GM12865 (cell line): ENCODE data around the gene ADARB2.
"Not testable (repeated sequence)": the region's sequence is repeated elsewhere in the genome, so short reads cannot be mapped to it uniquely, and the experiment has no call there.

Experiments used
- DNase-seq: peaks from one replicate; pipeline ENCODE4 v3.0.0; 2010; ENCODE audit warnings: low read depth
- H3K4me3 ChIP-seq: 2 replicates; pipeline ENCODE4 v1.5.1; 2011; ENCODE audit warnings: mild to moderate bottlenecking, low read depth, low read length, control low read depth
- TF ChIP-seq, protein P1 (sequence below): IDR thresholded peaks from 2 replicates; pipeline ENCODE4 v1.5.1; 2011; ENCODE audit warnings: low read length, control low read depth, low read depth, inconsistent platforms; ENCODE audit not compliant: insufficient read depth; ENCODE audit errors: missing control alignments

The ADARB2 gene

DNA sequence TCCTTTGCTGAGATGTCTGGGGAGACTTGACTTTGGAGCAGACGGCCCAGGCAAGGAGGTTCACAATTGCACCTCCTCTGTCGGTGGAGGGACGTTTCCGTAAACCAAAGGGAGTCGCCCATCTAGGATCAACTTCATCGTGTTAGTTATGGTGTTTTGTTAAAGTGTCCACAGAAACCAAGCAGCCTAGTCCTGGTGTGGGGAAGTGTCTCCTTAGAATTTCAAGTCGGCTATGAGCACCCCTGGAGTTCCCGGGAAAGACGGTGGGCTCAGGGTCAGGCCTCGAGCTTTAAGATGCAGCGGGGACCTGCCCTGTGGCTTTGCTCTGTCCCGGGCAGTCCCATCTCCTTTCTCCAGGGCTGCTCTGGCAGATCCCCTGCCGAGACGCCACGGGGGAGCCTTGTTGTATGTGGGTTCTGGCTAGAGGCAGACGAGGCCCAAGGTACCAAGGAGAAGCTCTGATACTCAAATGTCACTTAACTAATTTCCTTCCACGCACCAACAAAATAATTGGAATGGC is 319.2 kb downstream of the ADARB2 start:
- DNase-seq: no peak
- no peak overlapping the region for H3K4me3 ChIP-seq
- TF ChIP-seq, protein P1, sequence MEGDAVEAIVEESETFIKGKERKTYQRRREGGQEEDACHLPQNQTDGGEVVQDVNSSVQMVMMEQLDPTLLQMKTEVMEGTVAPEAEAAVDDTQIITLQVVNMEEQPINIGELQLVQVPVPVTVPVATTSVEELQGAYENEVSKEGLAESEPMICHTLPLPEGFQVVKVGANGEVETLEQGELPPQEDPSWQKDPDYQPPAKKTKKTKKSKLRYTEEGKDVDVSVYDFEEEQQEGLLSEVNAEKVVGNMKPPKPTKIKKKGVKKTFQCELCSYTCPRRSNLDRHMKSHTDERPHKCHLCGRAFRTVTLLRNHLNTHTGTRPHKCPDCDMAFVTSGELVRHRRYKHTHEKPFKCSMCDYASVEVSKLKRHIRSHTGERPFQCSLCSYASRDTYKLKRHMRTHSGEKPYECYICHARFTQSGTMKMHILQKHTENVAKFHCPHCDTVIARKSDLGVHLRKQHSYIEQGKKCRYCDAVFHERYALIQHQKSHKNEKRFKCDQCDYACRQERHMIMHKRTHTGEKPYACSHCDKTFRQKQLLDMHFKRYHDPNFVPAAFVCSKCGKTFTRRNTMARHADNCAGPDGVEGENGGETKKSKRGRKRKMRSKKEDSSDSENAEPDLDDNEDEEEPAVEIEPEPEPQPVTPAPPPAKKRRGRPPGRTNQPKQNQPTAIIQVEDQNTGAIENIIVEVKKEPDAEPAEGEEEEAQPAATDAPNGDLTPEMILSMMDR: no peak

DNA sequence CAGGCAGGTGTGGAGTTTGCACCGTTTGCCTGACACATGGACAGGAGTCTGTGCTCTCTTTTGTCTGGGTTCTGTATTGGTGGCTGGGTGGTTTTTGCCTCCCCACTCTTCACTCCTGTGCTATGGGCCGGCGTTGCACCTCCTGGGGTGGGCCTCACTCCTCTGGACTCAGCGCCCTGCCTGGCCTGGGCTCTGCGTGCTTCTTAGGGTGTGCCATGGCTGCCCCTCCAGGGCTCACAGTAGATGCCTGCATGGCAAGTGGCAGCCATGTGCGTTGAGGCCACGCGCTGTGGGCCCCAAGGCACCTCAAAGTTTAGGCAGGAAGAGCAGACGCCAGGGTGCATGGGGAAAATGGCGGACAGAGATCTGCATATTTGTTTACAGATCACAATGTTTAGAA is 319.8 kb downstream of the ADARB2 start:
- TF ChIP-seq, protein P1: no peak
- no peak overlapping the region for H3K4me3 ChIP-seq
- DNase-seq: no peak

DNA sequence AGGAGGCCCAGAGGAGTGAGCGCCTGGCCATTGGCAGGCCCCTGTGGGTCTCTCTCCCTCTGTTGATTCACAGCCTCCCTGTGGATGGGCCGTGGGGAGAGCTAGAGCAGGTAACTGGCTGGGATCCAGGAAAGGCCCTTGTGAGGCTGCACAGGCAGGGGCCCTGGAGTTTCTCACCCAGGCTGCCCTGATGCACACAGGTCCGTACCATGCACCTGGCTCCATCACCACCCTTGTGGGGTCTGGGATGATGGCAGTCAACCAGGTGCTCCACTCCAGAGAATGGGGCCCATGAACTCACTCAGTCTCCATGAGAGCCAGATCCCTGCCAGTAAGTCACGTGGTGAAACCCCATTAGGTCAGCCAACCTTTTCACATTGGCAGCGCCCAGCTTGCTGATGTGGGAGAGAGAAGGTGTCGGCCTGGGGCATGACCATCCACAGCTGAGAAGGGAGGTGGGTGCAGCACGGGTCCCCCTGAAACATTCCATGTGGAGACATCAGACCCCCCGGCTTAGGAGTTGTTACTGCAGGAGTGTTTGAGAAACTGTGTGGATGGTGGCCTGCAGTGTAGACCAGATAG is 320.8 kb downstream of the ADARB2 start:
- H3K4me3 ChIP-seq: no peak overlapping the region
- no peak for DNase-seq
- TF ChIP-seq, protein P1: no peak

DNA sequence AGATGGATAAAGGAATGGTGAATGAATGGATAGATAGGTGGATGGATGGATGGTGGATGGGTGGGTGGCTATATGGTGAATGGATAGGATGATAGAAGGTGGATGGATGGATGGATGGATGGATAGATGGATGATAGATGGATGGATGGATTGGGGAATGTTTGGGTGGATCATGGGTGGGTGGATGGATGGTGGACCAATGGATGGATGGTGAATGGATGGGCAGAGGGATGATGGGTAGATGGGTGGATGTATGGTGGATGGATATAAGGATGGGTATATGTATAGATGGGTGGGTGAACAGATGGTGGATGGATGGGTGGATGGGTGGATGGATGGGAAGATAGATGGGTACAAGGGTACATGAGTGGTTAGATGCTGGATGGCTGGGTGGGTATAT is 322.4 kb downstream of the ADARB2 start:
- TF ChIP-seq, protein P1: no peak

DNA sequence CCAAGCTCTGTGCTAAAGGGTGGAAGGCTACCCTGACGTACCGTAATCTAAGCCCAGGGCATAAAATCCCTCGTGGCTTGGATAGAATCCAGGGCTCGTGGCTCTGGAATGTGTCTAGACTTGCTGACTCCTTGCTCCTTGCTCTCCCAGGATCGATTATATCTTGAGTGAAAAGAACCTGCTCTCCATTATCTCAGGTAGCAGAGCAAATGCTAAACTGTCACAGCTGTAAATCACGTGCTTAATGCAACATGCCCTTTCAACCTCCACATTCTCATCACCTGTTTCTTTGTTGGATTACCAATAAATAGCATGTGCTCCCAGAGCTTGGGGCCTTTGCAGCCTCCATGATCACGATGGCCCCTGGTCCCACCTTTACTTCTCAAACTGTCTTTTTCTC is 323.0 kb downstream of the ADARB2 start:
- DNase-seq: not testable (repeated sequence)

More for the DNA sequence above, 322.4 kb downstream of the ADARB2 start:
- DNase-seq: no peak
- H3K4me3 ChIP-seq: no peak overlapping the region

DNA sequence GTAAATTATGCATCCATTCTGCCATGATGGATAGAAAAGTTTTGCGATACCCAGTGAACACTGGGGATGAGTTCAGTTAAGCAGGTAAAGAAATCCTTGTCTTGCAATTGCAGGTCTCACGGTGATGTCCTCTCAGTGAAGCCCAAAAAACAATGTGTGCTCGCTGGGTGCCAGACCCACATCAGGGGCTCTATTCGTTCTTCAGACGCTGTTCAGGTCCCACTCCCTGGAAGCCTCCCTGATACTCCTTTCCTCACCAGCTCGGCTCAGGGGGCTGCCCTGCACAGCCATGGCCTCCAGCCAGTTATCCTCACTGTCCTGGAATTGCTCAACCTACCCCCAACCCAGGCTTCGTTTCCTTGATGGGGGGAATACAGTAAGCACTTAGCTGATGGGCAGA is 323.5 kb downstream of the ADARB2 start:
- no peak for DNase-seq
- no peak overlapping the region for H3K4me3 ChIP-seq
- TF ChIP-seq, protein P1: no peak

More for the DNA sequence above, 323.0 kb downstream of the ADARB2 start:
- H3K4me3 ChIP-seq: not testable (repeated sequence)

DNA sequence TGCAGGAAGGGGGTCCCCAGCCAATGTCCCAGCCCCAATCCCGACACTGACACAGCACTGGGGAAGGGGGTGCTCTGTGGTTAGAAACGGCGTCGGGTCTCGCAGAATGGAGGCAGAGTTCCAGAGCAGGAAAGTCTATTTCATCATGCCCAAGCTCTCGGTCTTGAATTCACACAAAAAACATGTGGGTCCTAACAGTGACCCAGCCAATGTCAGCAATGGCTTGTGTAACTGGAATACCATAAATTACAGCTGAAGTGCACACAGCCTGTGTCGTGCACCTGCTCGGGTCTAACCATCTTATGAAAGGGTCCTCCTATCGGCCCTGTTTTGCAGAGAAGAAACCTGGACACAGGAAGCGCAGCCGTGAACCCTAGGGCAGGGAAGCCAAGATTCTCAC is 324.1 kb downstream of the ADARB2 start:
- TF ChIP-seq, protein P1: no peak
- H3K4me3 ChIP-seq: no peak overlapping the region
- no peak for DNase-seq
